Neural cell (in vitro differentiated cells): Measurements from ENCODE around the gene TMEM236. TPM values are rescaled to one million over a fixed set of nuclear protein-coding genes. Genes with fewer than 3 reads are reported as not detected.

Source experiments
- H2AFZ ChIP-seq: fragments of 200-600, 300-800 bp; sonication (generic), shearing (Covaris generic); 2 replicates; pipeline ENCODE4 v1.6.0; 2014; ENCODE audit warnings: low read depth, mild to moderate bottlenecking, antibody characterized with exemption, low read length, moderate library complexity
- H3F3A ChIP-seq: fragments of 200-600 bp; shearing (Covaris generic); 2 replicates; pipeline ENCODE4 v1.6.1; 2016; ENCODE audit warnings: mild to moderate bottlenecking, moderate library complexity, mixed read lengths, antibody characterized with exemption, low read length; ENCODE audit not compliant: insufficient read depth, poor library complexity, severe bottlenecking
- H3K27ac ChIP-seq: fragments of 200-600, 300-800 bp; sonication (generic), shearing (Covaris generic); 2 replicates; pipeline ENCODE4 v1.5.1; 2014; ENCODE audit warnings: mild to moderate bottlenecking, low read length, moderate library complexity
- H3K27me3 ChIP-seq: fragments of 300-800, 200-600 bp; sonication (generic), shearing (Covaris generic); 2 replicates; pipeline ENCODE4 v1.6.0; 2014; ENCODE audit warnings: mild to moderate bottlenecking, low read depth, low read length, moderate library complexity; ENCODE audit not compliant: insufficient read depth
- H3K36me3 ChIP-seq: fragments of 300-800, 200-600 bp; sonication (generic), shearing (Covaris generic); 2 replicates; pipeline ENCODE4 v1.5.1; 2014; ENCODE audit warnings: mild to moderate bottlenecking, antibody characterized with exemption, low read length, moderate library complexity; ENCODE audit not compliant: insufficient read depth
- H3K4me2 ChIP-seq: fragments of 300-800, 200-600 bp; sonication (generic), shearing (Covaris generic); 2 replicates; pipeline ENCODE4 v1.6.0; 2014; ENCODE audit warnings: mild to moderate bottlenecking, low read length
- H3K4me3 ChIP-seq: fragments of 300-800, 200-600 bp; sonication (generic), shearing (Covaris generic); 2 replicates; pipeline ENCODE4 v1.5.1; 2014; ENCODE audit warnings: mild to moderate bottlenecking, low read length, moderate library complexity
- H3K79me2 ChIP-seq: fragments of 200-600 bp; shearing (Covaris generic); replicated peaks from 2 replicates; pipeline ENCODE4 v1.6.0; 2014; ENCODE audit warnings: mild to moderate bottlenecking, low read length, moderate library complexity; ENCODE audit not compliant: insufficient read depth
- H3K9ac ChIP-seq: fragments of 300-800, 200-600 bp; sonication (generic), shearing (Covaris generic); 2 replicates; pipeline ENCODE4 v1.6.1; 2016; ENCODE audit warnings: mild to moderate bottlenecking, low read length, mixed read lengths
- H3K9me2 ChIP-seq: fragments of 200-600 bp; shearing (Covaris generic); 2 replicates; pipeline ENCODE4 v1.6.1; 2016; ENCODE audit warnings: mild to moderate bottlenecking, low read length, mixed read lengths; ENCODE audit not compliant: insufficient read depth
- H3K9me3 ChIP-seq: fragments of 200-600, 300-800 bp; sonication (generic), shearing (Covaris generic); 2 replicates; pipeline ENCODE4 v1.6.1; 2016; ENCODE audit warnings: mild to moderate bottlenecking, mixed run types, low read length, moderate library complexity, mixed read lengths
- H4K20me1 ChIP-seq: fragments of 200-600 bp; shearing (Covaris generic); 2 replicates; pipeline ENCODE4 v1.6.1; 2016; ENCODE audit warnings: mild to moderate bottlenecking, mixed run types; ENCODE audit not compliant: insufficient read depth
- CTCF ChIP-seq: fragments of 450-650 bp; IDR thresholded peaks from 2 replicates; pipeline ENCODE4 v1.5.1; 2014; ENCODE audit warnings: antibody characterized with exemption, mild to moderate bottlenecking, moderate library complexity; ENCODE audit not compliant: poor library complexity, severe bottlenecking
- EP300 ChIP-seq: fragments of 450-650 bp; conservative IDR thresholded peaks from 2 replicates; pipeline ENCODE4 v1.6.1; 2014; ENCODE audit warnings: antibody characterized with exemption, mild to moderate bottlenecking, moderate library complexity; ENCODE audit not compliant: poor library complexity, severe bottlenecking
- EZH2 ChIP-seq: fragments of 200-600, 300-800 bp; shearing (Covaris generic), sonication (generic); IDR thresholded peaks from 2 replicates; pipeline ENCODE4 v1.6.1; 2014; ENCODE audit warnings: antibody characterized with exemption, low read length, borderline replicate concordance, mild to moderate bottlenecking; ENCODE audit not compliant: insufficient read depth, poor library complexity, severe bottlenecking
- MXI1 ChIP-seq: fragments of 450-650 bp; conservative IDR thresholded peaks from 2 replicates; pipeline ENCODE4 v1.6.1; 2014; ENCODE audit warnings: antibody characterized with exemption, mild to moderate bottlenecking; ENCODE audit not compliant: poor library complexity, severe bottlenecking
- POLR2AphosphoS5 ChIP-seq: IDR thresholded peaks from 2 replicates; pipeline ENCODE4 v1.6.1; 2012
- RAD21 ChIP-seq: fragments of 450-650 bp; conservative IDR thresholded peaks from 2 replicates; pipeline ENCODE4 v1.6.1; 2014; ENCODE audit warnings: antibody characterized with exemption, mild to moderate bottlenecking, moderate library complexity
- REST ChIP-seq: IDR thresholded peaks from 2 replicates; pipeline ENCODE4 v1.6.1; 2012; ENCODE audit warnings: borderline replicate concordance
- SMC3 ChIP-seq: fragments of 450-650 bp; conservative IDR thresholded peaks from 2 replicates; pipeline ENCODE4 v1.6.1; 2014; ENCODE audit warnings: antibody characterized with exemption, mild to moderate bottlenecking, moderate library complexity; ENCODE audit not compliant: poor library complexity
- TAF1 ChIP-seq: IDR thresholded peaks from 2 replicates; pipeline ENCODE4 v1.6.1; 2012; ENCODE audit warnings: low read depth
- polyA plus RNA-seq: library from polyadenylated mRNA; depleted of rRNA; stranded (reverse); fragments of >200 nt; gene quantifications from 2 replicates; pipeline ENCODE4 v1.2.3, GENCODE V29; 2014

The TMEM236 gene
- polyA plus RNA-seq, 1 donor from 2014 or later = 0.10 TPM

DNA sequence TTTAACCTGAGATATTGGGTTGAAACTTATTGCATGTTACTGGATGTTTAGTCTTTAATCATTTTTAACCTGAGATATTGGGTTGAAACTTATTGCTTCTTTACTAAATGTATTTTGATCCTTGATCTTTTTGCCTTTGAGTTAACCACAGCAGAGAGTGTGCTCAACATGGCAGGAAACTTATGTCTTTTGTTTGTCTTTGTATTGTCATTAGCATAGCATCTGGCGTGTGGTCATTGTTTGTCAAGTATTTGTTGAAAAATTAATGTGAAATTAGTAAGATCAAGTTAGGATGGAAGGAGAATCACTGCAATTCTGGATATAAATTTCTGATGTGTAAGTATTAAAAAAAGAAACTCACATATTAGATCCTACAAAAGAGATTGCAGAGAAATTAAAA, 65.3 kb downstream of the TMEM236 start:
- Histone ChIP-seq H3K36me3 (no peaks in the 10 kb centered on the region), H3K9me2 (no peaks in the 10 kb centered on the region), H3K9me3 (no peaks in the 10 kb centered on the region), H2AFZ (no peak overlapping the region), H3K27ac (no peak overlapping the region), H3K27me3 (no peaks in the 10 kb centered on the region), H3F3A (no peaks in the 10 kb centered on the region), H3K4me2 (no peak overlapping the region), H3K4me3 (no peak overlapping the region), H3K9ac (no peak overlapping the region), H3K79me2 (no peaks in the 10 kb centered on the region), H4K20me1 (no peaks in the 10 kb centered on the region)
- TF ChIP-seq MXI1 (no peak), RAD21 (no peak), CTCF (no peak), TAF1 (no peak), REST (no peak), POLR2AphosphoS5 (no peak), SMC3 (no peak), EP300 (no peak), EZH2 (no peak)

GRCh38 chr10:17817790-17818189, 65.8 kb downstream of the TMEM236 start:
- H3K79me2 ChIP-seq = no peaks in the 10 kb centered on the region
- TF ChIP-seq CTCF (no peak), EP300 (peak; percentile 20), RAD21 (no peak), REST (no peak)
- H3K4me2 ChIP-seq = no peak overlapping the region
- no peaks in the 10 kb centered on the region for H3K36me3 ChIP-seq
- H3K27me3 ChIP-seq = no peaks in the 10 kb centered on the region
- H3K27ac ChIP-seq = no peak overlapping the region
- H3K9me2 ChIP-seq = no peaks in the 10 kb centered on the region
- H2AFZ ChIP-seq = no peak overlapping the region
- no peaks in the 10 kb centered on the region for H4K20me1 ChIP-seq
- H3K4me3 ChIP-seq = no peak overlapping the region
- no peaks in the 10 kb centered on the region for H3F3A ChIP-seq
- H3K9me3 ChIP-seq = no peaks in the 10 kb centered on the region
- no peak overlapping the region for H3K9ac ChIP-seq
